A549 (cell line): ENCODE data around the gene SLC46A1. TPM values are rescaled to one million over a fixed set of nuclear protein-coding genes. Genes with fewer than 3 reads are reported as not detected.

Experiments used
- ATAC-seq, 2 experiments: fragments of 200-7000 bp in 1 of 2; fragments of >200 bp in 1 of 2; cut with Nextera tagmentation in 1 of 2; cut with Tn5 transposase in 1 of 2; 3 replicates each; pipeline versions ENCODE4 v1.8.0 to v1.9.1; 2018 to 2020; ENCODE audit warnings: mild to moderate bottlenecking in 1 of 2, moderate library complexity in 1 of 2
- CTCF ChIA-PET: fragments of 300-600 bp; sonication (Branson Sonifier 250); formaldehyde crosslinking; extraction: SDS; loops from one replicate; lab custom pipeline; 2021; ENCODE audit warnings: antibody characterized with exemption, inconsistent platforms; lab: Yijun Ruan, JAX
- POLR2A ChIA-PET: fragments of 350-600 bp; formaldehyde crosslinking; extraction: SDS; loops from one replicate; lab custom pipeline; 2021; ENCODE audit warnings: antibody characterized with exemption, inconsistent platforms; lab: Yijun Ruan, JAX
- DNase-seq, 2 experiments: peaks; one replicate each; pipeline versions ENCODE4 v3.0.0 to v3.0.0-alpha.2; 2011 to 2016; ENCODE audit warnings: low read depth in 1 of 2, low spot score in 1 of 2
- FAIRE-seq: peaks from 2 replicates; lab custom pipeline; 2011; peaks lifted over from hg19 to GRCh38; lab: Jason Lieb, UNC
- H3K27ac ChIP-seq, 2 experiments: fragments of >200 bp; sonication (Bioruptor Twin); formaldehyde crosslinking; 3 replicates each; pipeline ENCODE4 v1.5.1; 2016 to 2017
- H3K4me1 ChIP-seq: fragments of >200 bp; sonication (Bioruptor Twin); formaldehyde crosslinking; 3 replicates; pipeline ENCODE4 v1.6.1; 2016
- H3K4me2 ChIP-seq: fragments of >200 bp; sonication (Bioruptor Twin); formaldehyde crosslinking; 3 replicates; pipeline ENCODE4 v1.6.1; 2016
- H3K4me3 ChIP-seq: fragments of >200 bp; sonication (Bioruptor Twin); formaldehyde crosslinking; 3 replicates; pipeline ENCODE4 v1.5.1; 2016
- H3K9me3 ChIP-seq: fragments of >200 bp; sonication (Bioruptor Twin); formaldehyde crosslinking; 3 replicates; pipeline ENCODE4 v1.6.1; 2016
- BHLHE40 ChIP-seq: IDR thresholded peaks from 2 replicates; pipeline ENCODE4 v1.6.1; 2012; ENCODE audit warnings: low read depth, low read length, inconsistent platforms
- CBX8 ChIP-seq: fragments of 200-600 bp; sonication (generic); IDR thresholded peaks from 2 replicates; pipeline ENCODE4 v1.6.1; 2016
- CHD4 ChIP-seq: fragments of 200-600 bp; sonication (generic); IDR thresholded peaks from 2 replicates; pipeline ENCODE4 v1.6.1; 2016; ENCODE audit warnings: antibody characterized with exemption, mild to moderate bottlenecking, borderline replicate concordance
- EP300 ChIP-seq, 2 experiments: fragments of >200 bp; sonication (Bioruptor Twin); formaldehyde crosslinking; IDR thresholded peaks; 2 replicates in 1 of 2; 3 replicates in 1 of 2; pipeline ENCODE4 v1.6.1; 2016 to 2017
- ESRRA ChIP-seq: fragments of 150-350 bp; IDR thresholded peaks from 2 replicates; pipeline ENCODE4 v1.6.1; 2014; ENCODE audit warnings: mild to moderate bottlenecking, low read length, borderline replicate concordance
- FOSB ChIP-seq: fragments of 250-450 bp; sonication (Bioruptor Pico); IDR thresholded peaks from 2 replicates; pipeline ENCODE4 v1.5.0; 2020; ENCODE audit warnings: mild to moderate bottlenecking, moderate library complexity
- HEYL ChIP-seq: fragments of 250-450 bp; sonication (Bioruptor Pico); IDR thresholded peaks from 2 replicates; pipeline ENCODE4 v1.8.0; 2021; ENCODE audit warnings: mild to moderate bottlenecking, moderate library complexity
- HOXA7 ChIP-seq: fragments of 250-450 bp; sonication (Bioruptor Pico); IDR thresholded peaks from 2 replicates; pipeline ENCODE4 v1.5.0; 2020; ENCODE audit warnings: mild to moderate bottlenecking, moderate library complexity
- MAZ ChIP-seq: fragments of 150-350 bp; IDR thresholded peaks from 2 replicates; pipeline ENCODE4 v1.6.1; 2014; ENCODE audit warnings: antibody characterized with exemption, low read depth, low read length, borderline replicate concordance
- POLR2AphosphoS2 ChIP-seq: conservative IDR thresholded peaks from 2 replicates; pipeline ENCODE4 v1.6.1; 2012; ENCODE audit warnings: low read length, improper control_type of control experiment, inconsistent platforms
- RARB ChIP-seq: fragments of 250-450 bp; sonication (Bioruptor Pico); IDR thresholded peaks from 2 replicates; pipeline ENCODE4 v1.8.0; 2021; ENCODE audit warnings: mild to moderate bottlenecking, moderate library complexity
- RNF2 ChIP-seq: fragments of 200-600 bp; sonication (generic); IDR thresholded peaks from 2 replicates; pipeline ENCODE4 v1.6.1; 2016; ENCODE audit warnings: low read depth, mild to moderate bottlenecking, antibody characterized with exemption, moderate library complexity, borderline replicate concordance
- SMC3 ChIP-seq: fragments of >200 bp; sonication (Bioruptor Twin); formaldehyde crosslinking; IDR thresholded peaks from 3 replicates; pipeline ENCODE4 v1.6.1; 2018; ENCODE audit warnings: inconsistent platforms
- TFCP2L1 ChIP-seq: fragments of 250-450 bp; sonication (Bioruptor Pico); IDR thresholded peaks from 2 replicates; pipeline ENCODE4 v1.5.0; 2021; ENCODE audit warnings: mild to moderate bottlenecking
- ZC3H11A ChIP-seq: fragments of 450-650 bp; IDR thresholded peaks from 2 replicates; pipeline ENCODE4 v1.6.1; 2014; ENCODE audit warnings: antibody characterized with exemption, mild to moderate bottlenecking
- ZNF302 ChIP-seq: fragments of 250-450 bp; sonication (Bioruptor Pico); IDR thresholded peaks from 2 replicates; pipeline ENCODE4 v1.9.0; 2021; ENCODE audit warnings: inconsistent platforms, mild to moderate bottlenecking, moderate library complexity
- WGBS: methylation state at CpG from one replicate; pipeline ENCODE4 v1.1.6; 2017; ENCODE audit errors: missing lambda C conversion rate; 5-methylcytosine and 5-hydroxymethylcytosine counted together
- polyA plus RNA-seq, 4 experiments: library from polyadenylated mRNA; depleted of rRNA in 3 of 4; stranded (reverse); fragments of >200 nt; fragmentation: RNase III in 1 of 4; extraction: RNeasy Plus Mini Kit Qiagen cat#74134 plus additional on column Dnase treatment in 1 of 4; gene quantifications; 2 replicates in 3 of 4; 3 replicates in 1 of 4; pipeline ENCODE4 v1.2.3, GENCODE V29; 2011 to 2017
- TF ChIP-seq, protein P1 (sequence below): fragments of >200 bp; sonication (Bioruptor Twin); formaldehyde crosslinking; IDR thresholded peaks from 3 replicates; pipeline ENCODE4 v1.5.1; 2016
- TF ChIP-seq, protein P2 (sequence below): fragments of 250-450 bp; sonication (Bioruptor Pico); IDR thresholded peaks from 2 replicates; pipeline ENCODE4 v1.5.0; 2021; ENCODE audit warnings: mild to moderate bottlenecking, moderate library complexity, borderline replicate concordance
- TF ChIP-seq, protein P3 (sequence below): fragments of 200-600 bp; sonication (generic); IDR thresholded peaks from 2 replicates; pipeline ENCODE4 v1.6.1; 2016; ENCODE audit warnings: antibody characterized with exemption, mild to moderate bottlenecking, moderate library complexity

Gene SLC46A1
- polyA plus RNA-seq, 2 of the 4 experiments (the other 2 are of a cell fraction), result 12.8 to 23.7 TPM

DNA sequence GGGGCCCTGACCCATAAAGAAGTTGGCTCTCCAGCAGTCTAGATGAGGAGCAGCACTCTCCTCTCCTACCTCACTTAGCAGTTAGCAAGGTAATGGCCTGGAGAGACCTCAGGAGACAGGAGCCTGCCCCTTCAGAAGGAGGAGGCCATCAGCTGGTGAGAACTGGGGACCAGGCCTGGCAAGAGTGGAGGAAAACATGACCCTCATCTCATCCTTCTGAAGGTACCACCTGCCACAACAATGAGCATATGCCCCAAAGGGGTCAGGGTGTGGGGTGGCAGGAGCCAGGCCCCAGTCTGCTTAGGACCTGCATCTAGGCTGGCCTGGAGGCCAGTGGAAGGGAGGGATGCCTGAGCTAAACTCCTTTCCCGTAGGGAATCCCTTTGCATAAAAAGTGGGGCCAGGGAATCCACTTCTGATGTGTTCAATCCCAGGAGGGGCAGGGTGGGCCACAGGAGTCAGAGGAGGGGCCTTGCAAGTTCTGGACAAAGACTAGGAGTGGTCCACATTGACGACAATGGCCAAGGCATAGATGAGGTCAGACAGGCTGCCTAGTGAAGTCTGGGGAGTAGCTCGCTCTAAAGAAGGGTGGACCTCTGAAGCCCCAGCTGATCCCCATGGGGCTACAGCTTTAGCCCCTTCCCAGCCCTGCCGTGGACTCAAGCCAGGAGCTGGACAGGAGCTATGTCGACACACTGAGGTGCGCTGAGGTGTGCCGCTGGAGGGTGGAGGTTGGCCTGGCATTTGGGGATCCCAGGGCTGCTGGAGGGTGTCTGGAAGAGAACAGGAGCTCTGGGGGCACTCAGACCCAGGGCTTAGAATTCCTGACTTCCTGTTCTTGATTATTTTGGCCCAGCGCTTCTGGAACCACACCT, 42.0 kb downstream of the SLC46A1 start:
- POLR2A ChIA-PET, result no interaction called here
- no peaks in the 10 kb centered on the region for H3K4me1 ChIP-seq
- no peak overlapping the region for H3K4me3 ChIP-seq
- 86% methylated on average over 8 of the region's 8 CpGs for WGBS
- no peaks in the 10 kb centered on the region for H3K9me3 ChIP-seq
- no peak for FAIRE-seq
- TF ChIP-seq SMC3, result no peak
- H3K4me2 ChIP-seq, result no peak overlapping the region
- CTCF ChIA-PET, result interaction anchor here (1.1 to 1.4 kb wide), 3 partner anchors 9 to 112 kb away, joined by 3 to 4 read pairs (median 4); no protein-coding TSS in a partner anchor
- DNase-seq, result no peak
- no peak for ATAC-seq
- no peak overlapping the region for H3K27ac ChIP-seq

DNA sequence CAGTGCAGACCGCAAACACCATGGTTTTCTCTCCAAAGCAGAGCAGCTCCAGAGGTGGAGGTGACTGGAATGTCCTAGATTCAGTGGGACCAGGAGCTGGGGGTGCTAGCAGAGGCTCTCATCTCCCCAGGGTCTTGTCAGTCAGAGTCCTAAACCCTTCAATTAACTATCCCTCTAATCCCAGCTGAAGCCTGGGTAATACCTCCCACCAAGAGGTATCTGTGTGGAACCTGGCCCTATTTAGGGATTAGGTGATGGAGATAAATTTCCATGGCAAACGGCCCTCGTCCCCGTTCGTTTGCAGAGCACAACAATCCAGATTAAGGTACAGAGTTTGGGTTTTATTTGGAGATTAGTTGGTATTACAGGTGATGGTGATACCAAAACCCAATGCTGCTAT, 42.8 kb downstream of the SLC46A1 start:
- ATAC-seq, result no peak
- no peaks in the 10 kb centered on the region for H3K9me3 ChIP-seq
- no peak overlapping the region for H3K4me2 ChIP-seq
- POLR2A ChIA-PET, result no interaction called here
- no peak for DNase-seq
- H3K4me1 ChIP-seq, result peaks cover 6% of the 10 kb centered on the region; the same call in 1 of the 3 replicates
- no peak overlapping the region for H3K27ac ChIP-seq
- H3K4me3 ChIP-seq, result no peak overlapping the region
- no peak for FAIRE-seq
- 90% methylated on average over 5 of the region's 5 CpGs for WGBS
- CTCF ChIA-PET, result interaction anchor here (1.1 to 1.4 kb wide), 2 partner anchors 9 to 111 kb away, joined by 4 read pairs; no protein-coding TSS in a partner anchor
- TF ChIP-seq, protein P1, sequence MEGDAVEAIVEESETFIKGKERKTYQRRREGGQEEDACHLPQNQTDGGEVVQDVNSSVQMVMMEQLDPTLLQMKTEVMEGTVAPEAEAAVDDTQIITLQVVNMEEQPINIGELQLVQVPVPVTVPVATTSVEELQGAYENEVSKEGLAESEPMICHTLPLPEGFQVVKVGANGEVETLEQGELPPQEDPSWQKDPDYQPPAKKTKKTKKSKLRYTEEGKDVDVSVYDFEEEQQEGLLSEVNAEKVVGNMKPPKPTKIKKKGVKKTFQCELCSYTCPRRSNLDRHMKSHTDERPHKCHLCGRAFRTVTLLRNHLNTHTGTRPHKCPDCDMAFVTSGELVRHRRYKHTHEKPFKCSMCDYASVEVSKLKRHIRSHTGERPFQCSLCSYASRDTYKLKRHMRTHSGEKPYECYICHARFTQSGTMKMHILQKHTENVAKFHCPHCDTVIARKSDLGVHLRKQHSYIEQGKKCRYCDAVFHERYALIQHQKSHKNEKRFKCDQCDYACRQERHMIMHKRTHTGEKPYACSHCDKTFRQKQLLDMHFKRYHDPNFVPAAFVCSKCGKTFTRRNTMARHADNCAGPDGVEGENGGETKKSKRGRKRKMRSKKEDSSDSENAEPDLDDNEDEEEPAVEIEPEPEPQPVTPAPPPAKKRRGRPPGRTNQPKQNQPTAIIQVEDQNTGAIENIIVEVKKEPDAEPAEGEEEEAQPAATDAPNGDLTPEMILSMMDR, result no peak
- TF ChIP-seq CBX8 (no peak), ZNF302 (CRISPR knock-in tag) (no peak), ESRRA (no peak), ZC3H11A (no peak), MAZ (no peak), FOSB (no peak), POLR2AphosphoS2 (no peak), TFCP2L1 (CRISPR knock-in tag) (no peak), CHD4 (no peak), EP300 (IDR thresholded peaks at IDR 0.05) (no peak), BHLHE40 (no peak), HEYL (CRISPR knock-in tag) (no peak), RARB (CRISPR knock-in tag) (no peak), HOXA7 (no peak), RNF2 (no peak)
- TF ChIP-seq, protein P2, sequence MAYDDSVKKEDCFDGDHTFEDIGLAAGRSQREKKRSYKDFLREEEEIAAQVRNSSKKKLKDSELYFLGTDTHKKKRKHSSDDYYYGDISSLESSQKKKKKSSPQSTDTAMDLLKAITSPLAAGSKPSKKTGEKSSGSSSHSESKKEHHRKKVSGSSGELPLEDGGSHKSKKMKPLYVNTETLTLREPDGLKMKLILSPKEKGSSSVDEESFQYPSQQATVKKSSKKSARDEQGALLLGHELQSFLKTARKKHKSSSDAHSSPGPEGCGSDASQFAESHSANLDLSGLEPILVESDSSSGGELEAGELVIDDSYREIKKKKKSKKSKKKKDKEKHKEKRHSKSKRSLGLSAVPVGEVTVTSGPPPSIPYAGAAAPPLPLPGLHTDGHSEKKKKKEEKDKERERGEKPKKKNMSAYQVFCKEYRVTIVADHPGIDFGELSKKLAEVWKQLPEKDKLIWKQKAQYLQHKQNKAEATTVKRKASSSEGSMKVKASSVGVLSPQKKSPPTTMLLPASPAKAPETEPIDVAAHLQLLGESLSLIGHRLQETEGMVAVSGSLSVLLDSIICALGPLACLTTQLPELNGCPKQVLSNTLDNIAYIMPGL (CRISPR knock-in tag), result no peak
- TF ChIP-seq, protein P3, sequence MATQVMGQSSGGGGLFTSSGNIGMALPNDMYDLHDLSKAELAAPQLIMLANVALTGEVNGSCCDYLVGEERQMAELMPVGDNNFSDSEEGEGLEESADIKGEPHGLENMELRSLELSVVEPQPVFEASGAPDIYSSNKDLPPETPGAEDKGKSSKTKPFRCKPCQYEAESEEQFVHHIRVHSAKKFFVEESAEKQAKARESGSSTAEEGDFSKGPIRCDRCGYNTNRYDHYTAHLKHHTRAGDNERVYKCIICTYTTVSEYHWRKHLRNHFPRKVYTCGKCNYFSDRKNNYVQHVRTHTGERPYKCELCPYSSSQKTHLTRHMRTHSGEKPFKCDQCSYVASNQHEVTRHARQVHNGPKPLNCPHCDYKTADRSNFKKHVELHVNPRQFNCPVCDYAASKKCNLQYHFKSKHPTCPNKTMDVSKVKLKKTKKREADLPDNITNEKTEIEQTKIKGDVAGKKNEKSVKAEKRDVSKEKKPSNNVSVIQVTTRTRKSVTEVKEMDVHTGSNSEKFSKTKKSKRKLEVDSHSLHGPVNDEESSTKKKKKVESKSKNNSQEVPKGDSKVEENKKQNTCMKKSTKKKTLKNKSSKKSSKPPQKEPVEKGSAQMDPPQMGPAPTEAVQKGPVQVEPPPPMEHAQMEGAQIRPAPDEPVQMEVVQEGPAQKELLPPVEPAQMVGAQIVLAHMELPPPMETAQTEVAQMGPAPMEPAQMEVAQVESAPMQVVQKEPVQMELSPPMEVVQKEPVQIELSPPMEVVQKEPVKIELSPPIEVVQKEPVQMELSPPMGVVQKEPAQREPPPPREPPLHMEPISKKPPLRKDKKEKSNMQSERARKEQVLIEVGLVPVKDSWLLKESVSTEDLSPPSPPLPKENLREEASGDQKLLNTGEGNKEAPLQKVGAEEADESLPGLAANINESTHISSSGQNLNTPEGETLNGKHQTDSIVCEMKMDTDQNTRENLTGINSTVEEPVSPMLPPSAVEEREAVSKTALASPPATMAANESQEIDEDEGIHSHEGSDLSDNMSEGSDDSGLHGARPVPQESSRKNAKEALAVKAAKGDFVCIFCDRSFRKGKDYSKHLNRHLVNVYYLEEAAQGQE, result no peak
